NOMO-1 treated with DMSO at 0.1 percent for 48 hours (cell line): Measurements from ENCODE around the gene KDM4B.
"Not testable (repeated sequence)": the region's sequence is repeated elsewhere in the genome, so short reads cannot be mapped to it uniquely, and the experiment has no call there.

ENCODE experiments used
- DNase-seq: peaks from one replicate; lab custom pipeline; 2025; ENCODE audit not compliant: unreplicated experiment; lab: John Stamatoyannopoulos, UW

KDM4B gene

GRCh38 chr19:5147074-5147977 is 178.4 kb downstream of the KDM4B start:
- no peak for DNase-seq

- DNase-seq = no peak
Observed at GRCh38 chr19:5147978-5148793, 179.3 kb downstream of the KDM4B start.

DNA sequence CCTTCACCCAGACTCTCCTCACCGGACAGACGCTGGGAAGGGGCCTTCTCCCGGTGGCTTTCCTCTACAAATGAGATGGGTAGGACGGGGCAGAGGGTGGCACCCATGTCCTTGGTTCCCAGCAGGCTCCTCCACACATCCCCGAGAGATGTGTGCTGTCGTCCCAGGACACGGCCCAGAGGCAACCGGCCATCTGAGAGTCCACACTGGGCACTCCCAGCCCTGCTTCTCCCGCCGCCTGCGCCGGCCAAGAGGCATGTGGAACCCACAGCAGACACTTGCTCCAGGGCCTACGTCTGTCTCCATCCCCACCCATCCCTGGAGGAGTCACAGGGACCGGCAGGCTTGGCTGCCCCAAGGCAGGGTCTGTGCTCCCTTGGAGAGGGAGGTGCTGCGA is 179.9 kb downstream of the KDM4B start:
- no peak for DNase-seq

GRCh38 chr19:5149508-5149907 is 180.6 kb downstream of the KDM4B start:
- DNase-seq = no peak

- no peak for DNase-seq
Observed at GRCh38 chr19:5149932-5150901, 181.3 kb downstream of the KDM4B start.

GRCh38 chr19:5150902-5151741 is 182.2 kb downstream of the KDM4B start:
- no peak for DNase-seq

GRCh38 chr19:5152013-5152763 is 183.3 kb downstream of the KDM4B start:
- DNase-seq = no peak

DNA sequence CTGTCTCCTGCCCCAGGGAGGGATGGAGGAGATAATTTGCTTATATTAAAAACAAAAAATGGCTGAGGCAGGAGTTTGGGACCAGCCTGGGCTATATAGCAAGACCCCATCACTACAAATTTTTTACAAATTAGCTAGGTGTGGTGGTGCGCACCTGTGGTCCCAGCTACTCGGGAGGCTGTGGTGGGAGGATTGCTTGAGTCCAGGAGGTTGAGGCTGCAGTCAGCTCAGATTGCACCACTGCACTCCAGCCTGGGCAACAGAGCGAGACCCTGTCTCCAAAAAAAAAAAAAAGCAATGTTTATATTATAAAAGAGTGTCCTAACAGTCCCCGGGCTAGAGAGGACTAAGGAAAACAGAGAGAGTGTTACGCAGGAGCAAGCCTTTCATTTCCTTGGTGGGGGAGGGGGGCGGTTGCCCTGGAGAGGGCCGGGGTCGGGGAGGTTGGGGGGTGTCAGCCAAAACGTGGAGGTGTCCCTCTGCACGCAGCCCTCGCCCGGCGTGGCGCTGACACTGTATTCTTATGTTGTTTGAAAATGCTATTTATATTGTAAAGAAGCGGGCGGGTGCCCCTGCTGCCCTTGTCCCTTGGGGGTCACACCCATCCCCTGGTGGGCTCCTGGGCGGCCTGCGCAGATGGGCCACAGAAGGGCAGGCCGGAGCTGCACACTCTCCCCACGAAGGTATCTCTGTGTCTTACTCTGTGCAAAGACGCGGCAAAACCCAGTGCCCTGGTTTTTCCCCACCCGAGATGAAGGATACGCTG is 184.0 kb downstream of the KDM4B start:
- no peak for DNase-seq

DNA sequence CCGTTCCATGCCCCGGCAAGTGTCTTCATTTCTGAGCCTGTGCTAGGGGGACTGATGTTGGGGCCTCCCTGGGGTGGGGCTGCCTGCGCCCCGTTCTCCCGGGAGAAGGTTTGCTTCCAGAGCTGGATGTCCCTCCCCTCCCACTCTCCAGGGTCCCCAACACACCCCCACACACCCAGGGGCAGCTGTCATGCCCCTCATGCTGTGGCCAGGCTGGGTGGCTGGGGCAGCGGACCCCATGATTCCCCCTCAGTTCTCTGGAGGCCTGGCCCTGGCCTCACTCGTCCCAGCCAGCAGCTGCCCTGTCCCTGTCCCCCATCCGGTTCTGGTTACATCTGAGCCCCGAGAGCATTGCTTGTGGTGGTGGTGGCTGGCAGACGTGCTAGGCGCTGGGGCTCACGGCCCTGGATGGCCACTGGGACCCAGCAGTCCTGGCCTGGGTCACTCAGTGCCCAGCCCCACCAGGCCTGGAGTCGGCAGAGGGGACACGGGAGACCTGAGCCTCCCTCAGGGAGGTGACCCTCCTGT is 184.8 kb downstream of the KDM4B start:
- no peak for DNase-seq

- no peak for DNase-seq
Observed at GRCh38 chr19:5154129-5154798, 185.4 kb downstream of the KDM4B start.

DNA sequence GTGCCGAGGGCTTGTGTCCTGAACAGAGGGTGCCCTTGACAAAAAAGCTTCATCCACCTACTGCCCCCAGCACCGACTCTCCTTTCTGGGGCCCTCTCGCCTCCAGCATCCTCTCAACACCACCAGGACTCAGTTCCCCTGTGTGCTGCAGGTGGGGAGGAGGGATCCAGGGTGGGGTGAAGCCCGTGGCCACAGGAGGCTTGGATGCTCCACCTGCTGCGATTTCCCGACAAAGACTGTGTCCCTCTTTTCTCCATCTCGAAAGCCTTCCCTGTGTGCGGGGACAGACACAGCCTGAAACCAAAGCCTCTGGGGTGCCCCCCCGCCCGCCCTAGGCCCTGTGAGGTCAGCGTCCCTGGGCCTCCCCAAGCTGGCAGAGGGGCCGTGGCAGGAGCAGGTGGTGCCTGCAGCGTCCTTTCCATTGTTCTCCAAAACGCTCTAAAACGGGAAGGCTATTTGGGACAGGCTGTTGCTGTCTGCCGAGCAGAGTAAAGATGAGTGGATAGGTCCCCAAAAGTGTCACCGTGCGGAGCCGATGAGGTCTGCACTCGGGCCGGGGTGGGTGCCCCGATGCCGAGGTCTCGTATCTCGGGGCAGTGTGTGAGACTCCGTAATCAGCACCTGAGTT is 186.0 kb downstream of the KDM4B start:
- DNase-seq = no peak

GRCh38 chr19:5155586-5156210 is 186.8 kb downstream of the KDM4B start:
- DNase-seq = no peak

DNA sequence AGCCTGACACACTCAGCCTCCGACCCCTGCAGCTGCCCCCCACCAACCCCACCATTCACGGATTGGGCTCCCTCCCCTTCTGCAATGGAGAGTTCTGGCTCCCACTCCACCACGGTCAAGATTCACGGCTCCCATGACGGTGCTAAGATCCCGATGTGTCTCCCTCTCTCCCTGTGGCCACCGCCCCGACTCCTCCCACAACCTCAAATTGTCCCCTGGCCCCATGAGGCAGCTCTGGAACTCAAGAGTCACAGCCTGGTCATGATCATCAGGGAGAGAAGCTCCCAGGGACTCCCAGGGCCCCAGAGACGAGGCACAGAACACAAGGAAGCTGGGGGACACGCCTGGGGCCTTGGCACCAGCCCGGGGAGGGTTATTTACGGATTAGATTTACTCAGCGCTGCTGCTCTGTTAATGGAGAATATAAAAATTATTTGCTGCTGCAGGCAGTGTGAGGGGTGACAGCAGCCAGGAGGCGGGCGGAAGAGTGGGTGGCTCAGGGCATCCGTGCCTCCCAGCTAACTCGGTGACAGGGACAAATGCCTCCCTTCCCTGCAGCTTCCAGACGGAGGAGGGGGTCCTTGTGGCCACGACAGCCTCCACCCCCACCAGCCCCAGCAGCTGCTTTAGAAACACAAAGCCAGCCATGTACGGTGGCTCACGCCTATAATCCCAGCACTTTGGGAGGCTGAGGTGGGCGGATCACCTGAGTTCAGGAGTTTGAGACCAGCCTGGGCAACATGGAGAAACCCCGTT is 187.5 kb downstream of the KDM4B start:
- DNase-seq = no peak

DNA sequence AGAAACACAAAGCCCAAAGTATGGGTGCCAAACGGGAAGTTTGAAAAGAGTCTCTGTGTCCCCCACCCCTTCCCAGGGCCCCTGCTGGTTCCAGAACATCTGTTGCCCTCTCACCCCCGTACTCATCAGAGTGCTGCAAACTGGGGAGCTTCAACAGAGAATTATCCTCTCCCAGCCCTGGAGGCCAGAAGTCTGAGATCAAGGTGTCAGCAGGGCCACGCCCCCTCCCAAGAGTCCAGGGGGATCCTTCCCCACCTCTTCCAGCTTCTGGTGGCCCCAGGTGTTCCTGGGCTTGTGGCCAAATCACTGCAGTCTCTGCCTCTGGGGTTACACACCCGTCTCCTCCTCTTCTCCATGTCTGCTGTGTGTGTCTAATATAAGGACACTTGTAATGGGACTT is 188.3 kb downstream of the KDM4B start:
- no peak for DNase-seq

DNA sequence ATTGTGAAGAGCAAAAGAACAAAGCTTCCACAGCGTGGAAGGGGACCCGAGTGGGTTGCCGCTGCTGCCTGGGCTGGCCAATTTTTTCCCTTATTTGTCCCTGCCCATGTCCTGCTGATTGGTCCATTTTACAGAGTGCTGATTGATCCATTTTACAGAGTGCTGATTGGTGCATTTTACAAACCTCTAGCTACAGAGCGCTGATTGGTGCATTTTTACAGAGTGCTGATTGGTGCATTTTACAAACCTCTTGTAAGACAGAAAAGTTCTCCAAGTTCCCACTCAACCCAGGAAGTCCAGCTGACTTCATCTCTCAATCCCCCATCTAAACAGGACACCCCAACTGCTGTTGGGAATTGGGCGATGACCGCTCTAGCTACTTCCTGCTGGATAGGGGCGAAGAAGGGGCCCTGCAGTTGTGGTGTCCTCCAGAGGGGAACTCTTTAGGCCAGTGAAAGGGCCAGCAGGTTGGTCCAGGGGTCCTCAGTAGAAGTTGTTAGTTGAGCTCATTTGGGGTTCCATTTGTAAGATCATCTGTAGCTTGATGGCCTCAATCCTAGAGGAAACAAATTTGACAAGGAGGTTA is 189.7 kb downstream of the KDM4B start:
- DNase-seq = not testable (repeated sequence)
